HG02571 (cell line): ENCODE data around the gene KLRF2.

ENCODE experiments used
- ATAC-seq: cut with Tn5 transposase; IDR thresholded peaks from one replicate; pipeline ENCODE4 v1.9.1; 2021; ENCODE audit warnings: mild to moderate bottlenecking, moderate library complexity; ENCODE audit not compliant: unreplicated experiment

KLRF2 gene

DNA sequence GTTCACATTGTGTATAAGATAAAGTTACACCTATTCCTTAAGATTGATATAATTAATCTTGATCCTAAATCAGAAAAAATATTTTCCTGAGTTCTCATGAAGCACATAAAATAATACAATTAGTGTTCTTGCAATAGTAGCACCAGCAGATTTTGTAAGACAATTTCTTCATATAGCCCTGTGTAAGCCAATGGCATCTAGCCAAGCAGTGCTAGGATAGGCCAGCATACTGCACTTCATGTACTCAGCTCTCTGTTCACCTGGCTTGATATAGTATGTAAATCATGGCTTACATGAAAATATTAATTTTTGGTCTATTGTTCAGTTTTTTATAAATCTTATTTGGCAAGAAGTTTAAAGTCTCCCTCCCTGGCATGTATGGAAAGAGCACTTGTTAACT lies 1.9 kb downstream of the KLRF2 start:
- no peak for ATAC-seq

DNA sequence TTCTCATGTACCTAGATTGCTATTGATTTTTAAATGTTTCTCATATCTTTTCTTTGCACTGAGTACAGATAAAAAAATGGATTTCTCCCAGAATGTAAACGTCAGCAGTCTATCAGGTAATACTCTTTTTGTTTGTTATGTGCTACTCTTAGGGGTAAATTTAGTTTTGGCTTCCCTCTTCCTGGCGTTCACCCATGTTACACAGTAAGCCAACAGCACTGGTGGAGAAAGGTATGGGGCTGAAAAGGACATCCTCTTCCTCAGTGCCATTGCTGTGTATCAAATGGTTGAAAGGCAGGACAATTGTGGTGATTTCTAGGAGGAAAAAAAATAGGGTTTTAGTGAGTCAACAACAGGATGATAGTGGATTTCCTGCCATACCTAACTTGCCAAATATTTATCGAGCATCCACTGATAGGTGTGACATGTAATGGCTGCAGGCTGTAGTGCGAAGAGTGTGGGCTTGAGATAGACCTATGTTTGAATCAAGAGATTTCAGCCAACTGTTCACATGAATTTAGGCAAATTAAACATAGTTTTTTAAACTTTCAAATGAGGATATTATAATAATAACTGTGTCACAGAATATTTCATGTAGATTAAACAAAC lies 7.5 kb downstream of the KLRF2 start:
- ATAC-seq = no peak

DNA sequence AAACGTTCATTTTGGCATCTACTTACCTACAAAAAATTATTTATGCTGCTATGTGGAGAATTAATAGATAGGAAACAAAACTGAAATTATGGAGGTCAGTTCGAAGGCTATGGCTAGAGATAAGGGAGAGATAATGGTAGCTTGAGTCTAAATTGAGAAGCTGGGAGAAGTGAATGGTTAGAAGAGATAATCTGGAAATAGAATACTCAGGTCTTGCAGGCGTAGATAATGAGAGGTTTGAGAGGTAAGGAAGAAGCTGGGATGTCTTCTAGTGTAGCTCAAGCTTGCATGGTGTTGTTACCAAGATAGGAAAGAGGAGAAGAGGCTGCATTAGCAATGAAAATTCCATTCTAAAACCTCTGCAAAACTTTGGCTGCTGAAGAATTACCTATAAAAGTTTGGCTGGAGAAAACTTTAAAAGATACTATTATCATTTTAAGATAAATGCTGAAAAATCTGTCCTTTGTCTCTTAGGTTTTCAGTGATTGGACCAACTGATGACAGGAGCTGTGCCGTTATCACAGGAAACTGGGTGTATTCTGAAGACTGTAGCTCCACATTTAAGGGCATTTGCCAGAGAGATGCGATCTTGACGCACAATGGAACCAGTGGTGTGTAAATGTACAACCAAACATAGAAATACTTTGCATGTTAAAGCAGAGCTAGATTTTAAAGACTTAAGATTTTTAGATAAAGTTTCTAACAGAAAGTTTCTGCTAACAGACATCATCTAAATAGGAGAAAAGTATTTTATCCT lies 14.1 kb downstream of the KLRF2 start:
- no peak for ATAC-seq

DNA sequence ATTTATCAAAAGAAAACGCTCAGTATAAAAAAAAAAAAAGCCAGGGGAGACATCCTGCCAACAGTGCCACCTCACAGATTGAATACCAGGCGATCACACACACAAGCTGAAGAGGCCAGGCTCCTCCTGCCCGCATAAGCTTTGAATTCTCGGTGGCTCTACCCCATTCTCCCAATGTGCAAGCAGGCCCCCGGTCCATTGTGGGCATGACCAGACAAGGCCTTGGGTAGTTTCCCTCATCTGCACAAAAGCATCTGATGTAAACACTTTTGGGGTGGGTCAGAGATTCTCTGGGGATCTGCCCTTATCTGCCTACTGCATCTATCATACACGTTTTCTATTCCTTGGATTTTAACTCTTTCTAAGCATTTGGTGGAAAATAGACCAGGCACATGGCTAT lies 16.2 kb downstream of the KLRF2 start:
- ATAC-seq = no peak

DNA sequence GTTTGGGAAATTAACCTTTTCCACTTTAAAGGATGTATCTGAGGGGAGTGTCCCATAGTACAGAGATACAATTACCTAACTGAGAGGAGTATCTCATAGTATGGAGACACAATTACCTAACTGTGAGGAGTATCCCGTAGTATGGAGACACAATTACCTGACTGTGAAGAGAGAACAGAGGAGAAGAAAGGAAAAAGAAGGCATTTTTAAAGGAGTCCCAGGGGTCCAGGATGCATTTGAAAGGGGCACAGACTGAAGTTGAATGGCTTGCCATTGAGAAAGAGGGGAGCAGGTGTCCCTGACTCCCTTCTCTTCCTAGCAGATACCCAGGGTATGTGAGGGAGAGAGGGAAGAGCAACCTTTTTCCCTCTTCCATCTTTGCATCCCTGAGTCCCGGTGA lies 17.9 kb downstream of the KLRF2 start:
- ATAC-seq = no peak

DNA sequence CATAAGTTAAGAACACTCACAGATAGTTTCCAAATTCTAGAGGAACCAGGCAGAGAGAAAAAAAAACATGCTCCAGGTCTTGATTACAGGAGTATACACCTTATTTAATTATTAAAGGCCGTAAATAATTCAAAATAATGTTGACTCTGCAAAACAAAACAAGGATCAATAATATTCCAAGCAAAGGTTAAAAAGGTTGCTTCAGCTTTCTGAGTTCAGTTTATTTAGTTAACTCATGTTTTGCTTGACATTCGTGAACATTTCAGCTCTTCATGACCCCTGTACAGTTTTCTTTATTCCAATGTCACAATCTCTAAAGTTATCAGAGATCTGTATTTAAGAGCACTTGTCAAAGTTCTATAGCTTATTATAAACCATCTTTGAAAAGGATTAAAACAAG lies 19.6 kb downstream of the KLRF2 start:
- no peak for ATAC-seq

DNA sequence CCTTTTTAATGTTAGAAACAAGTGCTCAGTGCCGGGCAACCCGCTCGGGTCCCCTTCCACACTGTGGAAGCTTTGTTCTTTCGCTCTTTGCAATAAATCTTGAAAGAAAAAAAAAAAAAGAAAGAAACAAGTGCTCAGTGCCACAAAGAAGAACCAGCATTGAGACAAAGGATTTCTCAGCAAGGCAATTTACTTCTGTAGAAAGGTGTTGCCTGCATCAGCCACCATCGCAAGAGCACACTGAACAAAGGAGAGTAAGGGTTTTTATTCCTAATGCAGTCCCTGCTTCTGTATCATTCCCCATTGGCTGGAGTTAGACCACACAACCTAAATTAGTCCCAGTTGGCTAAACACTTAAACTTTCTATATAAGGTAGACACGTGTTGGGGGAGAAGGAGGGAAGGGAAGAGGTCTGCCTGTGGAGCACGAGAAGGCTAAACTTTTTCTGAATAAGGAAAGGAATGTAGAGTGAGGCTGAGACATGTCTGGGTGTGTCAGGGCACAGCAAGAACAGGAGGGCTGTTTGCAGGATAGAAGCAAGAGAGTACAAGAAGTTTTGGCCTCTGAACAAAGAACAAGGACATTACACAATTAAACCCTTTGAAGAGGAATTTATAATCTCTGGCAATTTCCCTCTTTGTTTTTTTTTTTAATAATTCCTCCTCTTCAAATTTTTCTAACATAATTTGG lies 21.4 kb downstream of the KLRF2 start:
- ATAC-seq = no peak

DNA sequence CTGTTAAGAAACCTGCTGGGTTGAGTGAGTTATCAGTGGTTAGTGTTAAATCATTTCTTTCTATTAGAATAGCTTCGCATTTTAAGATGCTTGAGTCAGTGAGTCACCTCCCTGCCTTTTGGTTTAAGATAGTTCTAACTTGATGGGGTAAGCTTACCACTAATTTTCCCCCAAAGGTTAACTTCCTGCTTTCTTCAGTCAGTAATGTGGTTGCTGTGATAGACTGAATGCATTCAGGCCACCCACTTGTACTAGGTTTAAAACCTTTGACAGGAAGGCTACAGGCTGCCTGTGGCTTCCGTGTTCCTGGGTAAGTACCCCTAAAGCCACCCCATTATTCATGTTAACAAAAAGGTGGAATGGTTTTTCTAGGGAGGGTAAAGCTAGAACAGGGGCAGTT lies 25.6 kb downstream of the KLRF2 start:
- no peak for ATAC-seq

DNA sequence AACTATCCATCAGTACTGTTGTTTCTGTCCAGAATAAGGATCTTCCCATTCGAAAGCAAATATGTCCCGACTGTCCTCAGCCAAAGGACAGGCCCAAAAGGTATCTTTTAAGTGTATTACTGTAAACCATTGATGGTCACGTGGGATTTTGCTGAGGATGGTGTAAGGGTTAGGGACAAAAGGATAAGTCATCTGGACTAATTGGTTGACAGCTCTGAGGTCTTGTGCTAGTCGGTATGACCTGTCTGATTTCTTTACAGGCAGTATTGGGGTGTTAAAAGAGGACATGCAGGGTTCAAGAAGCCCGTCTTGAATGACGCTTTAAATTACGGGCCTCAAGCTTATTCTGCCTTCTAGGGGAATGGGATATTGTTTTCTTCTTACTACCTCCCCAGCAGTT lies 26.5 kb downstream of the KLRF2 start:
- no peak for ATAC-seq

DNA sequence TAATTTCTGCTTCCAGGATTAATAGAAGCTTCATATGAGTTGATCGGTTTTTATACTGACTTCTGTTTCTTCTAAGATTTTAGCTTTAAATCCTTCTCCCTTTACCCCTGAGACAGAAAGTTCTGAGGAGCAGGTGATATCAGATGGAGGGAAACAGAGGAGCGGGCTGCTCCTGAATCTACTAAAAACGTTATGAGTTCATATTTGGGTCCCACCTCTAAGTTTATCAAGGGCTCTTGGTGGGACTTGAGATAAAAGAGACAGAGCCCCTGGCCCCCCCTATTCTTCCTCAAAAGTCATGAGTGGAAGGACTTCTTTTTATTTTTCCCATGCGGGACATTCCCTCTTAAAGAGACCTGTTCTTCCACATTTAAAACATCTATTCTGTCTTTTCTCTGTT lies 27.1 kb downstream of the KLRF2 start:
- no peak for ATAC-seq

DNA sequence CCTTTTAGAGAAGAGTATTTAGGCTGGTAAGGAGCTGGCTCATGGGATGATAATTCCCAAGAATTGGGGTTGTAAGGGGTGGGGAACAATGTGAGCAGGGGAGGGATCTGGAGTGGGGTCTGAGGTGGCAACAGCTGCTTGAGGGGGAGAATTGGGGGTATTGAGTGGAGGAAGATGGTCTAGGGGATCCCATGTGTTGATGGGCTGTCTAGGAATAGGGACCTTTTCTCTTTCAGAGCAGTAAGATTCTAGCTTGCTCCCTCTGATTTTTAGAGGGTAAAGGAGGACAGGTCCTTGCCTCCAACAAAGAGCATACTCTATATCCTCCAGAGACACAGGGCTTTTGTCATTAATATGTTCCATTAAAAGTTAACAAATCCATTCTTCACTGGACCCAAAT lies 28.4 kb downstream of the KLRF2 start:
- no peak for ATAC-seq

DNA sequence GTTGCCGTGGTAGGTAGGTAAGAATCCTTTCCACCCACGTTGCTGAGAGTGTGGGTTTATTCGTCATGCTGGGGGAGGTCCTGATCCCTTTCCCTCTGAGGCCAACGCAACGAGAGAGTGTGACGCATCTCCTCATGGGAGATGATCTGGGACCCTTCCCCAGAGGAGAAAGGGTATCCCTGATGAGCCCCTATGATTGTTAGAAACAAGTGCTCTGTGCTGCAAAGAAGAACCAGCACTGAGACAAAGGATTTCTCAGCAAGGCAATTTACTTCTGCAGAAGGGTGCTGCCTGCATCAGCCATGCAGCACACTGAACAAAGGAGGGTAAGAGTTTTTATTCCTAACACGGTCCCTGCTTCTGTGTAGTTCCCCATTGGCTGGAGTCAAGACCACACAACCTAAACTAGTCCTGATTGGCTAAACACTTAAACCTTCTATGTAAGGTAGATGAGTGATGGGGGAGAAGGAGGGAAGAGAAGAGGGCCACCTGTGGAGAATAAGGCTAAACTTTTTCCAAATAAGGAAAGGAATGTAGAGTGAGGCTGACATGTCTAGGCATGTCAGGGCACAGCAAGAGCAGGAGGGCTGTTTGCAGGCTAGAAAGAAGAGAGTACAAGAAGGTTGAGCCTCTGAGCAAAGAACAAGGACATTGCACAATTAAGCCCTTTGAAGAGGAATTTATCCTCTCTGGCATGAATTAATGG lies 29.6 kb downstream of the KLRF2 start:
- no peak for ATAC-seq

DNA sequence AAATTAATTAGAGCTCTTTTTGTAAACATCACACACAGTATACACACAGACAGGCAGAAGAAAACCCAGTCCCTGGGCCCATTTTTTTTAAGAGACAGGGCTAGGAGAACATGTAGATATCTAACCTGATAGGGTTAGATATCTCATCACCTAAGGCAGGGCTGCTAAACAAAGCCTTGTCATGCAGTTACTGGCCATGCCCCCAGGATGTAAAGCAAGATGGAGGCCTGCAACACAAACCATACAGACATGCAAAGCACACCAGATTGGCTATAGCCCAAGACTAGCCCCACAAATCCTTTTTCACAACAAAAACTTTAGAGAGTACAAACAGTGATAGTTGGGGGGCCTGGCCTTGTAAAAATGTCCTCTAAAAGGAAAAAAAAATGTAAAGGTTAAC lies 30.4 kb downstream of the KLRF2 start:
- no peak for ATAC-seq

DNA sequence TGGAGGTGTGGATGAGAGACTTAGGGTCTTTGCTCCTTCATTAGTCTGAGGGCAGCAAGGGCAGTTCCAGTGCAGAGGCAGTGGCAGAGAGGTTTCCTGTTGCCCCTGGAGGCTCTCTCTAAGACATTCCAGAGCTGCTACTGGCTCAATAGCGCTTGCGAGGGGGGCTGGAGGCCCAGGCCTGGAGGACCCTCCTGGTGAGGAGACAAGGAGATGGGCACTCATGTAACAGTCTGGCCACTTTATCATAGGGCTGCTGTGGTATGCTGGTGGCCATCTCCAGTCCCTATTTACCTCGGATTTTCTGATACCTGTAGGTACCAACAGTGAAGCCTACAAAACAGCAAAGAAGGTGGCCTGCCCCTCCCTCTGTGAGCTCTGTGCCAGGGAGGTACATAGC lies 38.2 kb downstream of the KLRF2 start:
- no peak for ATAC-seq

DNA sequence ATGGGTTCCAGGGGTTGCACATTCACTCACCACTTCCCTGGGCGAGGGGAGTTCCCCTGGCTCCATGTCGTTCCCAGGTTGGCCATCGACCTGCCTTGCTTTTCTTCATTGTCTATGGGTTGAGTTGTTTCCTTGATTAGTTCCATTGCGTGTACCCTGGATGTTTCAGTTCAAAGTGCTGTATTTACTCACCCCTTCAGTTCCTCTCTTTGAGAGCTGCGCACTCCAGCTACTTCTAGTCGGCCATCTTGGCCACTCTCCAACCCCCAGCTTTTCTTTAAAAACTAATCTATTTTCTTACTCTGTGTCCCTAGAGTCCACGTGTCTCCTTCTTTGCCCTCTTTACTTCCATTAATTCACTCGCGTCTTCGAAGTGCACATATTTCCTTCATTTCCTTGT lies 39.2 kb downstream of the KLRF2 start:
- no peak for ATAC-seq

DNA sequence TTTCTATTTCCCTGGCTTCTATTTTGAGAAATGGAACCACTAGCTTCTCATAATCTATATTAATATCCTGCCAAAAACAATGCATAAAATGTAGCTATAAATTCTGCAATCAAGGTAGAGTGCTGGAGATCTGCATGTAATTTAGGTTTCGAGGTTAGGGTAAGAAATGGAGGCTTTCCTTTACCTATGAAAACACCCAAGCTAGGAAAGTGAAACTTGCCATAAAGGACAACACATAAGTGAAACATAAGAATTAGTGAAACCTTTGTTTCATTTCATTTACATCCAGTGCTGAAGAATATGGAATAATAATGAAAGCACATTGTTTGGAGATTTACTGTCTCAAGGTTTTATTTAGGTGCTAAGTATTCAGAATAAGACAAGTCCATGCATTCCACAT lies 41.1 kb downstream of the KLRF2 start:
- ATAC-seq = no peak

DNA sequence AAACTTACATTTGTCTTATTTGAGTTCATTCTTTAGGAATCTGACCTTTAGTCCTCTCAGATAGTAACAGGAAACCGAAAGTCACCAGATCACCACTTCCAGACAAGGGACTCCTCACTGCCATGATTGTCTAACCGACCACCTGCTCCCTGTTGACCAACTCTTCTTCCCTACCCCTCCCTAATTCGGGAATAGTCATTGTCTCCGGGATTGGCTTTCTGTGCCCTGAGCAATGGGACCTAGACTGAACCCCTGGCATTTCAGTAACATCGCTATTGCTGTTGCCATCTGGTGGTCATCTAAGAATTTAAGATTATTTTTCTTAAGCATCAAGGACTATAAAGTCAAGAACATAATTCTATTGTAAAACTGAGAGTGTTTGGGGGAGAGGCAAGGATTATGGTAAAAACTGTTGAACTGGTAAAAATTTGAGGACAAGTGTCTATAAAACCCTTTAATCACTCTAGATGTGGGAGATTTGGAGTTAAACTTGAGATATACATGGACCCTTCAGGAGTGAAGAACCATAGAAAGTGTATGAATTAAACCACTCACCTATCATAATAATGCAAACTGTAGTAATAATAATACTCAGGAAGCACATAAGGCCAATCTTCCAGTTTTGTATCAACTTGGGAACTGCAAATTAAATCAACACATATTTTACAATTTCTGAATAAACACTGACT lies 44.6 kb downstream of the KLRF2 start:
- ATAC-seq = no peak

DNA sequence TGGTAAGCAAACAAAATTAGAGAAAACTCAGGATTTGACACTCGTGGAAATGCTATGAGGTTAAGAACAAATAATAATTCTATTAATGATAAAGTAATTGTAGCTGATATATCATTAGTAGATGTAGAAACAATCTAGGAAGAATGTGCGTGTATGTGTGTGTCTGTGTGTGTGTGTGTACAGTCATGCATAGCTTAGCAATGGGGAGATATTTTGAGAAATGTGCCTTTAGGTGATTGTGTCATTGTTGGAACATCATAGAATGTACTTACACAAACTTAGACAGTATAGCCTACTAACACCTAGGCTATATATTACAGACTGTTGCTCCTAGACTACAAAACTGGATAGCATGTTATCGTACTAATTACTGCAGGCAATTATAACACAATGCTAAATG lies 45.6 kb downstream of the KLRF2 start:
- ATAC-seq = no peak

DNA sequence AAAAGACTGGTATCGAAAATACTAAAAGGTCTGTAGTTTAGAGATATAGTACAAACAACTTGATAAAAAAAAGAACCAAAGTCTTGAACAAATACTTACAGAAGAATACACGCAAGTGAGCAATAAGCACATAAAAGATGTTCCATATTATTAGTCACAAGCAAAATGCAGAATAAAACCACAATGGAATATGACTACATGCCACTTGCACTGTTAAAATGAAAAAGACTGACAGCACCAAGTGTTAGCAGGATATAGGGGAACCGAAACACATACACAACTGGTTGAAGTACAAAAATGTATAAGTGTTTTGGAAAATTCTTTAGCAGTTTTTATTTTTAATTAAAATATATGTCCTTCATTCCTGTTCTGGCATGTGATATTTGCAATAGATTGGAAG lies 47.3 kb downstream of the KLRF2 start:
- ATAC-seq = no peak

DNA sequence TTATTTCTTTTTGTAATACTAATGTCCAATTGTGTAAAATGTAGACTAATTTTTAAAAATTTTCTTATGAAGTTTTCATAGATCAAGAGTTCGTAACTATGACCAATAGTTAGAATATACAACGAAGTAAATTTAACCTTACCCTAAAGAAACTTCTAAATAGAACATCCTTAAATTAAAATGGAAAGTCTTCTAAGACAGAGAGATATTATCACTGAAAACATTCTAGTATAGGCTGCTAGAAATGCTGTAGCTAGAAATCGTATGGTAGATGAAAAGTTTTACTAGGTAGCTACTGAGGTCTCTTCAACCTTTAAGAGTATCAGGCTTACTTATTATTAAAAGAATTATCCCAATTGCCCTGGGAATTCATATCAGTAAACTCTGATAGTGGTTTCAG lies 50.0 kb downstream of the KLRF2 start:
- no peak for ATAC-seq

DNA sequence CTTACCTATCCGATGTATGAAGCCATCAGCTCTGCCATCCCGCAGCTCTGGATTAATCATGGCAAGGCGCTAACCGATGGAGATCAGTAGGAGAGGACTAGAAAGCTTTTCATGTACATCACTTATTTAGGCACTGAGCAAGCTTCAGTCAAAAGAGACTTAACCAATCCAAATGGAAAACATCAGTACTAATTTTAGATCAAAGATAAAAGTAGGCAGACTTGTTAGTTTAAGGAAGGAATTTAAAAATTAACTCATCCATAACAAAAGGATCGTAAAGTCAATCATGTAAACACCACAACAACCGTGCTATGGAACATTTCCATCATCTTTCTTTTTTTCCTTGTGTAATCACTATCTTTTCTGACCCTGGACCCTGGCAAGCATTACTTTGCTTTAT lies 51.0 kb downstream of the KLRF2 start, which contains the start of gene CLEC2A:
TSS of gene CLEC2A (minus strand) at position 101 of the 400 bp plus-strand sequence. CDS start at position 60, 41 bp downstream.
- no peak for ATAC-seq
